Body of pancreas (tissue), 4 donors: ENCODE measurements around the gene EXT2. TPM values are rescaled to one million over a fixed set of nuclear protein-coding genes. Genes with fewer than 3 reads are reported as not detected.

Experiments used
- ATAC-seq: fragments of 150-250 bp; one replicate; pipeline ENCODE4 v1.9.1; 2016
- DNase-seq, 4 donors: peaks; one replicate each; pipeline ENCODE4 v3.0.0-alpha.2; 2019
- H3K27ac ChIP-seq, 4 donors: fragments of 200-600 bp; sonication (generic); 1 replicate in 3 of 4; 2 replicates in 1 of 4; pipeline versions ENCODE4 v1.5.1 to v1.6.1; 2016 to 2019; ENCODE audit warnings: mild to moderate bottlenecking in 1 of 4, mixed read lengths in 1 of 4, moderate library complexity in 1 of 4
- H3K27me3 ChIP-seq, 2 donors: fragments of 200-600 bp; sonication (generic); one replicate each; pipeline ENCODE4 v1.6.0; 2016; ENCODE audit warnings: mild to moderate bottlenecking in 1 of 2
- H3K36me3 ChIP-seq, 2 donors: fragments of 200-600 bp; sonication (generic); replicated peaks in 1 of 2; 2 replicates each; pipeline ENCODE4 v1.5.1; 2016; ENCODE audit warnings: low read depth in 2 of 2; ENCODE audit not compliant: insufficient read depth in 1 of 2
- H3K4me1 ChIP-seq: fragments of 200-600 bp; sonication (generic); one replicate; pipeline ENCODE4 v1.6.0; 2016
- H3K4me3 ChIP-seq, 2 donors: fragments of 200-600 bp; sonication (generic); 1 replicate in 1 of 2; 2 replicates in 1 of 2; pipeline ENCODE4 v1.5.1; 2016 to 2019
- H3K9me3 ChIP-seq, 3 donors: fragments of 200-600 bp; sonication (generic); 1 replicate in 2 of 3; 2 replicates in 1 of 3; pipeline ENCODE4 v1.5.1; 2016
- POLR2A ChIP-seq, 3 donors: fragments of 450-650 bp; IDR thresholded peaks; one replicate each; pipeline ENCODE4 v1.6.1; 2016; ENCODE audit warnings: antibody characterized with exemption in 3 of 3, mild to moderate bottlenecking in 2 of 3
- WGBS, 2 donors: methylation state at CpG; one replicate each; pipeline ENCODE4 v1.1.5; 2017; 5-methylcytosine and 5-hydroxymethylcytosine counted together
- intact Hi-C: fragments of 100-400 bp; cut with DNase I; formaldehyde crosslinking; loops from one replicate; pipeline ENCODE4 v1.15.1; 2023
- total RNA-seq, 2 donors: library from RNA; depleted of rRNA; stranded (reverse); fragments of >200 nt; gene quantifications; one replicate each; pipeline ENCODE4 v1.1.0, GENCODE V29; 2016
- TF ChIP-seq, protein P1 (sequence below), 7 experiments: fragments of 450-650 bp in 4 of 7; fragments of 200-600 bp in 3 of 7; sonication (generic) in 3 of 7; IDR thresholded peaks; one replicate each; pipeline ENCODE4 v1.5.1; 2016 to 2019; ENCODE audit warnings: antibody characterized with exemption in 7 of 7

Gene EXT2
- total RNA-seq, 2 donors from 2014 or later: 21.4 to 34.2 TPM

DNA sequence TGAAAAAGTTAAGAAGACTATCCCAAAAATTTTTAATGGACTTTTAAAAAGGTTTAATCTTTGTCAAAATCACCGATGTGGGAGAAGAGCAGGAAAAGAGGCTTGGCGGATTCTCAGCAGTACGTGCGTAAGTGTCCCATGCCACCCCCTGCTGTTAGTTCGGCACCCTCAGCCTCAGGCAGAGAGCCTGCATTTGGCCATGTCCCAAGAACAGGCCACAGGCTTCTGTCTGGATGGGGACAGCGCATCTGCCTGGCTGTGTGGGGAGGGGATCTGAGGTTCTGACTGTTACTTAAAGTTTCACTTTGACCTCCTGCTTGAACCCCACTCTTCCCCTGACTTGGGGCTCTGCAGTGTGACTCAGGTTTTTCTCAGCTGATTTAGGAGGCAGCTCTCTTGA, 35.3 kb downstream of the EXT2 start:
- DNase-seq (no peak), ATAC-seq (no peak)
- Histone ChIP-seq H3K4me1 (peaks cover 11% of the 10 kb centered on the region), H3K27me3 (no peaks in the 10 kb centered on the region), H3K9me3 (no peaks in the 10 kb centered on the region), H3K36me3 (peaks cover 0 to 10% of the 10 kb centered on the region in 2 donors), H3K4me3 (no peak overlapping the region), H3K27ac (no peak overlapping the region)
- intact Hi-C loops: no loop called here
- 89 to 91% methylated on average over 6 of the region's 6 CpGs for WGBS, 2 donors
- TF ChIP-seq, protein P1, sequence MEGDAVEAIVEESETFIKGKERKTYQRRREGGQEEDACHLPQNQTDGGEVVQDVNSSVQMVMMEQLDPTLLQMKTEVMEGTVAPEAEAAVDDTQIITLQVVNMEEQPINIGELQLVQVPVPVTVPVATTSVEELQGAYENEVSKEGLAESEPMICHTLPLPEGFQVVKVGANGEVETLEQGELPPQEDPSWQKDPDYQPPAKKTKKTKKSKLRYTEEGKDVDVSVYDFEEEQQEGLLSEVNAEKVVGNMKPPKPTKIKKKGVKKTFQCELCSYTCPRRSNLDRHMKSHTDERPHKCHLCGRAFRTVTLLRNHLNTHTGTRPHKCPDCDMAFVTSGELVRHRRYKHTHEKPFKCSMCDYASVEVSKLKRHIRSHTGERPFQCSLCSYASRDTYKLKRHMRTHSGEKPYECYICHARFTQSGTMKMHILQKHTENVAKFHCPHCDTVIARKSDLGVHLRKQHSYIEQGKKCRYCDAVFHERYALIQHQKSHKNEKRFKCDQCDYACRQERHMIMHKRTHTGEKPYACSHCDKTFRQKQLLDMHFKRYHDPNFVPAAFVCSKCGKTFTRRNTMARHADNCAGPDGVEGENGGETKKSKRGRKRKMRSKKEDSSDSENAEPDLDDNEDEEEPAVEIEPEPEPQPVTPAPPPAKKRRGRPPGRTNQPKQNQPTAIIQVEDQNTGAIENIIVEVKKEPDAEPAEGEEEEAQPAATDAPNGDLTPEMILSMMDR (IDR thresholded peaks at IDR 0.05): no peak
- TF ChIP-seq POLR2A (IDR thresholded peaks at IDR 0.05): no peak

DNA sequence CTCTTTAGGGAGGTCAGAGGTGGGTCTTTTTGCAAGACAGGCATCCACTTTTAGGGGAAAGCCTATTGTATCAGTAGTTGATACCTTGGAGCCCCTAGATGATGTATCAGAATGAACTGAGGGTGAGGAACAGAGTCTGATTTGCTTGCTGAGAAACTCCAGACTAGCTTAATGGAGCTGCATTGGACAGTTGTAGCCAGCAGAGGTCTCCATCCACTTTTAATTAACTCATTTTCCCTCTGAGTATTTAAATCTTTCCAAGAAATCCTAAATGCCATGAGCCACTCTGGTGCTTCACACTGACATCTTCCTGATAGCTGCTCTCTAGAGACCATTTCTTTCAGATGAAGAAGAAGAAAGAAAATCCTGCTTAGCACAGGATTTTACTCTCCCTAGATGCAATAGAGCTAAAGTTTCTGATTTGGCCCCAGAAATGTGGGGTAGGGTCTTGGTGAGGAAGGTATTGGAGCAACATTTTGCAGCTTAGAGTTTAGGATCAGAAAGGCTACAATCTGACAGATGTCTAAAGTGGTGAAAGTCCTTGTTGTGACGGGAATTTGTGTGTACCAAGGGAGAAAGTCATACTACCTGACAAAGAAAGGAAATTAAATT, 38.0 kb downstream of the EXT2 start:
- Histone ChIP-seq H3K4me3 (no peak overlapping the region), H3K9me3 (no peaks in the 10 kb centered on the region), H3K27ac (no peak overlapping the region), H3K36me3 (peaks cover 0 to 4% of the 10 kb centered on the region in 2 donors), H3K4me1 (peaks cover 11% of the 10 kb centered on the region), H3K27me3 (no peaks in the 10 kb centered on the region)
- intact Hi-C loops: no loop called here
- ATAC-seq (no peak), DNase-seq (peak in 2 of 4 donors; percentile 13 to 34)
- TF ChIP-seq POLR2A (IDR thresholded peaks at IDR 0.05): no peak
- TF ChIP-seq, protein P1 (IDR thresholded peaks at IDR 0.05): peak; percentile 8 to 49 (median 45)
- 80 to 87% methylated on average over 1 of the region's 1 CpG for WGBS, 2 donors

DNA sequence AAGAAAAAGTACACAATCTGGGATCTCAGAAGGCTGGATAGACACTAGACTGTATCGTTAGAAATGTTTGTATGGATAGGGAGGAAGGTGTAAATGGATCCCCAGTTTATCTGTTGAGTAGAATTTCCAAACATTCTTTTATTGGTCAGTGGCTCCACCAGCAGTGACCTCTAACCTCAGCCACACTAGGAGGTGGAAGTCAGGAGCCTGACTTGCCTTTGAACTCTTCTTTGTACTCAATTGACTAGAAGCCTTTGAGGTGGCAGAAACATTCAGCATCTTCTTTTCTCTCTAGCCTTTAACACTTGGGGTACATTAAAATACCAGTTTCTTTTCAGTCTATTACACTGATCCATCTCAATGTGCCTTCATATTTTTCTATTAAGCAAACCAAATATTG, 39.1 kb downstream of the EXT2 start:
- intact Hi-C loops: no loop called here
- Histone ChIP-seq H3K9me3 (no peaks in the 10 kb centered on the region), H3K27me3 (no peaks in the 10 kb centered on the region), H3K4me3 (no peak overlapping the region), H3K36me3 (peaks cover 0 to 2% of the 10 kb centered on the region in 2 donors), H3K4me1 (peaks cover 11% of the 10 kb centered on the region), H3K27ac (no peak overlapping the region)
- TF ChIP-seq, protein P1 (IDR thresholded peaks at IDR 0.05): no peak
- no peak for TF ChIP-seq POLR2A (IDR thresholded peaks at IDR 0.05)
- ATAC-seq: no peak
- WGBS, 2 donors: 64 to 71% methylated on average over 1 of the region's 1 CpG
- no peak for DNase-seq

DNA sequence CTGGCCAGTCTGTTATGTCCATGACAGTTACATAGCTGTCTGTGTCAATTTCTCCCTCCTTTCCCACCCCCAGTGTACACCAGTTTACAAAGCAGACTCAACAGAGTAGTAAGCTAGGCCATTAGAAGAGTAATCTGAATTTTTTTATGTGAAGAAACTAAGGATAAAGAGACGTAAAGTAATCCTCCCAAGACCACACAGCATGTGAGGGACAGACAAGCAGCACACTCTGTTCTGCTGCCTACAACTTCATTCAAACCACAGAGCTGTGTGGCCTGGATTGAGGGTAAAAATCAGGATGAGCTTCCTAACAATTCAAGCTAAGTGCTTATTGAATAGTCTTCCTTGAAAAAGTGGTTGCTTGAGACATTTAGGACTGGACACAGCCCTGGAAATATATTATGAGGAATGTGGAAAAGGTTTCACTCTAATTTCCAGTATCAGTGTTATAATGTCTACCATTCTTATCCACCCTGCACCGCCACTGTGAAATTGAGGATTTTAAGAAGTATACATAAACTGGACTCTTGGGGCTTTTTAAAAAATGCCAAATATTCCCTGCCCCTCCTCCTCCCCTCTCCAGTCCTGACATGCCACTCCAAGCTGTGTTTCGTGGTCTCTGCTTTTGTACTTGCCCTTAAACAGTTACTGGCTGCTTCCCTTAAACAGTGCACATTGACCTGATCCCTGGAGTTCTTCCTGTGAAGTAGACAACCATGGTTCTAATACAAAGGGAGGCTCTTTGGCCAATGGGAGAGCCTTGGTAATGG, 40.9 kb downstream of the EXT2 start:
- 93 to 94% methylated on average over 3 of the region's 3 CpGs for WGBS, 2 donors
- intact Hi-C loops: no loop called here
- DNase-seq (no peak), ATAC-seq (no peak)
- Histone ChIP-seq H3K27ac (no peak overlapping the region), H3K9me3 (no peaks in the 10 kb centered on the region), H3K4me3 (no peak overlapping the region), H3K4me1 (peaks cover 11% of the 10 kb centered on the region), H3K36me3 (peaks cover 0 to 2% of the 10 kb centered on the region in 2 donors), H3K27me3 (no peaks in the 10 kb centered on the region)
- TF ChIP-seq, protein P1 (IDR thresholded peaks at IDR 0.05): no peak
- TF ChIP-seq POLR2A (IDR thresholded peaks at IDR 0.05): no peak
